ENCODE results near the gene CLEC4F. TPM values are rescaled to one million over a fixed set of nuclear protein-coding genes. Genes with fewer than 3 reads are reported as not detected.

The CLEC4F gene
- total and polyA plus RNA-seq, 2 donors (not counting 3 experiments of a cell fraction or from before 2014, with no cell fraction given), result not detected

GRCh38 chr2:70828914-70829824 lies 8.8 kb upstream of the CLEC4F start:
- peak; percentile 91 for DNase-seq (ENCODE audit: low read depth, low spot score)
- ChIA-PET POLR2A (no interaction called here), CTCF (interaction anchor here (0.8 to 1.7 kb wide), 8 partner anchors 13 to 149 kb away, joined by 3 to 13 read pairs (median 4); partner anchors contain the start of gene FIGLA)
- dilution Hi-C loops (cut with MboI; ENCODE audit: extremely low pct_ligation_motif_present, low sequenced_read_pairs) (no loop called here), intact Hi-C loops (cut with micrococcal nuclease) (loop anchor here (2.0 kb wide), 1 partner anchor 470 kb away; no protein-coding TSS in a partner anchor)
- Histone ChIP-seq H2AFZ (ENCODE audit: low read depth, low read length) (peak overlapping the region; percentile 65), H4K20me1 (replicated peaks; ENCODE audit: control insufficient read depth, extremely low read depth, insufficient read depth, low read length) (no peaks in the 10 kb centered on the region), H3K4me2 (ENCODE audit: insufficient read depth, low read length) (peak overlapping the region; percentile 45), H3K27ac (ENCODE audit: insufficient read depth, low read depth, low read length) (peak overlapping the region; percentile 87), H3K9me3 (replicated peaks; ENCODE audit: control insufficient read depth, insufficient read depth, low read length) (no peaks in the 10 kb centered on the region), H3K9me1 (replicated peaks; ENCODE audit: control insufficient read depth, extremely low read depth, insufficient read depth, low read length) (no peaks in the 10 kb centered on the region), H3K27me3 (ENCODE audit: control insufficient read depth in 2 of 2, insufficient read depth in 2 of 2, low read length in 2 of 2) (no peaks in the 10 kb centered on the region), H3K4me1 (ENCODE audit: control insufficient read depth, extremely low read depth, insufficient read depth, low read length) (peaks cover 20% of the 10 kb centered on the region), H3K4me3 (replicated peaks in 1 of 3; ENCODE audit: insufficient read depth in 1 of 3, low read depth in 1 of 3, low read length in 3 of 3) (no peak overlapping the region), H3K36me3 (ENCODE audit: control insufficient read depth in 2 of 2, extremely low read depth in 1 of 2, insufficient read depth in 2 of 2, low read length in 2 of 2) (no peaks in the 10 kb centered on the region), H3K9ac (replicated peaks; ENCODE audit: extremely low read depth, insufficient read depth, low read length) (peak overlapping the region; percentile 63), H3K79me2 (ENCODE audit: control insufficient read depth, insufficient read depth, low read length) (no peaks in the 10 kb centered on the region)
- BruUV-seq (replicated peaks), result TSS peak; percentile 71
- FAIRE-seq, result peak; percentile 96
- TF ChIP-seq GATA2 (IDR thresholded peaks at IDR 0.05; ENCODE audit: insufficient read depth, insufficient read length, low read depth, low read length), result no peak
- TF ChIP-seq FOS (IDR thresholded peaks at IDR 0.05; ENCODE audit: borderline replicate concordance, insufficient read depth, low read length), result peak; percentile 56
- TF ChIP-seq JUN (IDR thresholded peaks at IDR 0.05; ENCODE audit: borderline replicate concordance, insufficient read depth, insufficient read length, low read depth), result peak; percentile 73
- TF ChIP-seq MAX (IDR thresholded peaks at IDR 0.05; ENCODE audit: insufficient read depth, insufficient read length), result peak; percentile 77
- TF ChIP-seq POLR2A (IDR thresholded peaks at IDR 0.05; ENCODE audit: low read depth, low read length), result no peak
- no peak for TF ChIP-seq MYC (IDR thresholded peaks at IDR 0.05; ENCODE audit: low read depth, low read length)
